Loucy (cell line): ENCODE measurements around the gene SEC61B.

Source experiments
- EZH2phosphoT487 ChIP-seq: fragments of 200-600 bp; IDR thresholded peaks from 2 replicates; pipeline ENCODE4 v1.6.1; 2018; ENCODE audit warnings: antibody characterized with exemption, mild to moderate bottlenecking, moderate library complexity, borderline replicate concordance
- TF ChIP-seq, protein P1 (sequence below): fragments of 200-600 bp; sonication (generic); conservative IDR thresholded peaks from 2 replicates; pipeline ENCODE4 v1.5.1; 2014; ENCODE audit warnings: mild to moderate bottlenecking, antibody characterized with exemption, low read length

GRCh38 chr9:99234618-99235017, 12.5 kb downstream of the SEC61B start:
- no peak for TF ChIP-seq EZH2phosphoT487
- TF ChIP-seq, protein P1, sequence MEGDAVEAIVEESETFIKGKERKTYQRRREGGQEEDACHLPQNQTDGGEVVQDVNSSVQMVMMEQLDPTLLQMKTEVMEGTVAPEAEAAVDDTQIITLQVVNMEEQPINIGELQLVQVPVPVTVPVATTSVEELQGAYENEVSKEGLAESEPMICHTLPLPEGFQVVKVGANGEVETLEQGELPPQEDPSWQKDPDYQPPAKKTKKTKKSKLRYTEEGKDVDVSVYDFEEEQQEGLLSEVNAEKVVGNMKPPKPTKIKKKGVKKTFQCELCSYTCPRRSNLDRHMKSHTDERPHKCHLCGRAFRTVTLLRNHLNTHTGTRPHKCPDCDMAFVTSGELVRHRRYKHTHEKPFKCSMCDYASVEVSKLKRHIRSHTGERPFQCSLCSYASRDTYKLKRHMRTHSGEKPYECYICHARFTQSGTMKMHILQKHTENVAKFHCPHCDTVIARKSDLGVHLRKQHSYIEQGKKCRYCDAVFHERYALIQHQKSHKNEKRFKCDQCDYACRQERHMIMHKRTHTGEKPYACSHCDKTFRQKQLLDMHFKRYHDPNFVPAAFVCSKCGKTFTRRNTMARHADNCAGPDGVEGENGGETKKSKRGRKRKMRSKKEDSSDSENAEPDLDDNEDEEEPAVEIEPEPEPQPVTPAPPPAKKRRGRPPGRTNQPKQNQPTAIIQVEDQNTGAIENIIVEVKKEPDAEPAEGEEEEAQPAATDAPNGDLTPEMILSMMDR = no peak
